OCI-LY1 (cell line): ENCODE results near the gene NPAS3.

Experiments
- H2AFZ ChIP-seq: fragments of 200-600 bp; sonication (generic), shearing (Covaris generic); 2 replicates; pipeline ENCODE4 v1.6.0; 2014; ENCODE audit warnings: antibody characterized with exemption, mild to moderate bottlenecking, low read length
- H3F3A ChIP-seq: fragments of 200-600 bp; sonication (generic), shearing (Covaris generic); 2 replicates; pipeline ENCODE4 v1.6.0; 2014; ENCODE audit warnings: mild to moderate bottlenecking, antibody characterized with exemption, low read length, moderate library complexity; ENCODE audit not compliant: insufficient read depth
- H3K27ac ChIP-seq: fragments of 200-600 bp; sonication (generic); 2 replicates; pipeline ENCODE4 v1.5.1; 2014; ENCODE audit warnings: low read length, mixed run types, mild to moderate bottlenecking, low read depth; ENCODE audit not compliant: poor library complexity, severe bottlenecking
- H3K27me3 ChIP-seq: fragments of 200-600 bp; sonication (generic); 2 replicates; pipeline ENCODE4 v1.6.0; 2014; ENCODE audit warnings: antibody characterized with exemption, mild to moderate bottlenecking, low read length, moderate library complexity; ENCODE audit not compliant: insufficient read depth
- H3K36me3 ChIP-seq: fragments of 200-600 bp; sonication (generic); 2 replicates; pipeline ENCODE4 v1.6.1; 2014; ENCODE audit warnings: mild to moderate bottlenecking, antibody characterized with exemption, low read length, moderate library complexity, mixed read lengths; ENCODE audit not compliant: insufficient read depth
- H3K4me1 ChIP-seq: fragments of 200-600 bp; sonication (generic); 2 replicates; pipeline ENCODE4 v1.5.1; 2014; ENCODE audit warnings: mild to moderate bottlenecking, low read length, moderate library complexity; ENCODE audit not compliant: insufficient read depth, severe bottlenecking
- H3K4me2 ChIP-seq: fragments of 200-600 bp; sonication (generic), shearing (Covaris generic); 2 replicates; pipeline ENCODE4 v1.6.1; 2014; ENCODE audit warnings: low read length
- H3K4me3 ChIP-seq: fragments of 200-600 bp; sonication (generic); 2 replicates; pipeline ENCODE4 v1.5.1; 2014; ENCODE audit warnings: low read length, low read depth, mild to moderate bottlenecking, mixed read lengths; ENCODE audit not compliant: poor library complexity, severe bottlenecking
- H3K79me2 ChIP-seq: fragments of 200-600 bp; shearing (Covaris generic); 2 replicates; pipeline ENCODE4 v1.6.1; 2016; ENCODE audit warnings: mixed run types, low read length, mixed read lengths; ENCODE audit not compliant: insufficient read depth
- H3K9ac ChIP-seq: fragments of 200-600 bp; sonication (generic), shearing (Covaris generic); 2 replicates; pipeline ENCODE4 v1.6.1; 2014; ENCODE audit warnings: mild to moderate bottlenecking, low read length, mixed read lengths
- H3K9me2 ChIP-seq: fragments of 200-600 bp; sonication (generic), shearing (Covaris generic); 2 replicates; pipeline ENCODE4 v1.6.1; 2014; ENCODE audit warnings: low read depth, mild to moderate bottlenecking, low read length, mixed read lengths
- H3K9me3 ChIP-seq: fragments of 200-600 bp; shearing (Covaris generic); 2 replicates; pipeline ENCODE4 v1.6.1; 2014; ENCODE audit warnings: low read length, mixed read lengths
- H4K20me1 ChIP-seq: fragments of 200-600 bp; sonication (generic), shearing (Covaris generic); 2 replicates; pipeline ENCODE4 v1.6.0; 2016; ENCODE audit warnings: mild to moderate bottlenecking, low read length; ENCODE audit not compliant: insufficient read depth
- EZH2 ChIP-seq: fragments of 200-600 bp; sonication (generic), shearing (Covaris generic); IDR thresholded peaks from 2 replicates; pipeline ENCODE4 v1.8.0; 2017; ENCODE audit warnings: borderline replicate concordance, mixed run types, mild to moderate bottlenecking, antibody characterized with exemption, low read length, moderate library complexity, mixed read lengths
- TF ChIP-seq, protein P1 (sequence below): fragments of 200-600 bp; sonication (generic), shearing (Covaris generic); IDR thresholded peaks from 2 replicates; pipeline ENCODE4 v1.5.1; 2017; ENCODE audit warnings: mild to moderate bottlenecking, antibody characterized with exemption, low read length, moderate library complexity, mixed read lengths

NPAS3 gene

GRCh38 chr14:33198684-33199083, 260.0 kb downstream of the NPAS3 start:
- no peaks in the 10 kb centered on the region for H4K20me1 ChIP-seq
- no peak overlapping the region for H3K27ac ChIP-seq
- H3K79me2 ChIP-seq: no peaks in the 10 kb centered on the region
- no peak overlapping the region for H3K9ac ChIP-seq
- H3K4me1 ChIP-seq: no peaks in the 10 kb centered on the region
- no peaks in the 10 kb centered on the region for H3K9me2 ChIP-seq
- H3K4me2 ChIP-seq: no peak overlapping the region
- H3F3A ChIP-seq: no peaks in the 10 kb centered on the region
- H3K4me3 ChIP-seq: no peak overlapping the region
- no peaks in the 10 kb centered on the region for H3K36me3 ChIP-seq
- H3K27me3 ChIP-seq: no peaks in the 10 kb centered on the region
- H2AFZ ChIP-seq: no peak overlapping the region
- TF ChIP-seq, protein P1, sequence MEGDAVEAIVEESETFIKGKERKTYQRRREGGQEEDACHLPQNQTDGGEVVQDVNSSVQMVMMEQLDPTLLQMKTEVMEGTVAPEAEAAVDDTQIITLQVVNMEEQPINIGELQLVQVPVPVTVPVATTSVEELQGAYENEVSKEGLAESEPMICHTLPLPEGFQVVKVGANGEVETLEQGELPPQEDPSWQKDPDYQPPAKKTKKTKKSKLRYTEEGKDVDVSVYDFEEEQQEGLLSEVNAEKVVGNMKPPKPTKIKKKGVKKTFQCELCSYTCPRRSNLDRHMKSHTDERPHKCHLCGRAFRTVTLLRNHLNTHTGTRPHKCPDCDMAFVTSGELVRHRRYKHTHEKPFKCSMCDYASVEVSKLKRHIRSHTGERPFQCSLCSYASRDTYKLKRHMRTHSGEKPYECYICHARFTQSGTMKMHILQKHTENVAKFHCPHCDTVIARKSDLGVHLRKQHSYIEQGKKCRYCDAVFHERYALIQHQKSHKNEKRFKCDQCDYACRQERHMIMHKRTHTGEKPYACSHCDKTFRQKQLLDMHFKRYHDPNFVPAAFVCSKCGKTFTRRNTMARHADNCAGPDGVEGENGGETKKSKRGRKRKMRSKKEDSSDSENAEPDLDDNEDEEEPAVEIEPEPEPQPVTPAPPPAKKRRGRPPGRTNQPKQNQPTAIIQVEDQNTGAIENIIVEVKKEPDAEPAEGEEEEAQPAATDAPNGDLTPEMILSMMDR: no peak
- no peaks in the 10 kb centered on the region for H3K9me3 ChIP-seq

DNA sequence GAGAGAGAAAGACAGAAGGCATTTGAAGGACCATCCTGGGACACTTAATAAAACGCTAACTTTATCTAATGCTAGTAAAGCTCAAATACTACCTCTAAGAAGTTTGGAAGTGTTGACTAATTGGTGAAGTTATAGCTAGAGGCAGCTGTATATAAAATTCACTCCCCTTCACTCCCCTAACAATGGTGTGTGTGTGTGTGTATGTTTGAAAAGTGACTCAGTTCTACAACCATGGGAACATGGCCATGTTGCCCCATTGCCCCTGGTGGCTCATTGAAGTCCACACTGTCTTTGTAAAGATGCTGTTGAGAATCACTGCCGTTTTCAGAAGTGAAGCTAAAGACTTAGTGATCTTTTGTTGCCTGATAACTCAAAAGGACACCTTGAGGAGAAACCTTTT, 262.4 kb downstream of the NPAS3 start:
- Histone ChIP-seq H3K4me2 (no peak overlapping the region), H3K4me1 (no peaks in the 10 kb centered on the region), H2AFZ (no peak overlapping the region), H3K4me3 (no peak overlapping the region), H3K27me3 (no peaks in the 10 kb centered on the region), H3K9me2 (no peaks in the 10 kb centered on the region), H3F3A (no peaks in the 10 kb centered on the region), H3K36me3 (no peaks in the 10 kb centered on the region), H3K27ac (no peak overlapping the region), H4K20me1 (no peaks in the 10 kb centered on the region), H3K79me2 (no peaks in the 10 kb centered on the region), H3K9me3 (no peaks in the 10 kb centered on the region), H3K9ac (no peak overlapping the region)
- no peak for TF ChIP-seq EZH2
- TF ChIP-seq, protein P1: no peak

- H3K9ac ChIP-seq: no peak overlapping the region
- no peak overlapping the region for H3K4me3 ChIP-seq
- H4K20me1 ChIP-seq: no peaks in the 10 kb centered on the region
- no peaks in the 10 kb centered on the region for H3K36me3 ChIP-seq
- H3K79me2 ChIP-seq: no peaks in the 10 kb centered on the region
- H2AFZ ChIP-seq: no peak overlapping the region
- TF ChIP-seq, protein P1: no peak
- TF ChIP-seq EZH2: no peak
- H3K27me3 ChIP-seq: no peaks in the 10 kb centered on the region
- H3F3A ChIP-seq: no peaks in the 10 kb centered on the region
- H3K4me1 ChIP-seq: no peaks in the 10 kb centered on the region
- H3K27ac ChIP-seq: no peak overlapping the region
- H3K9me3 ChIP-seq: no peaks in the 10 kb centered on the region
- no peak overlapping the region for H3K4me2 ChIP-seq
- no peaks in the 10 kb centered on the region for H3K9me2 ChIP-seq
Measured at GRCh38 chr14:33206981-33207380, 268.3 kb downstream of the NPAS3 start.
